HG03558 (cell line): ENCODE measurements around the gene HMBS.
"Not testable (repeated sequence)": the region's sequence is repeated elsewhere in the genome, so short reads cannot be mapped to it uniquely, and the experiment has no call there.

Source experiments
- ATAC-seq: cut with Tn5 transposase; IDR thresholded peaks from one replicate; pipeline ENCODE4 v1.9.1; 2021; ENCODE audit warnings: moderate number of reproducible peaks; ENCODE audit not compliant: unreplicated experiment; ENCODE audit errors: extremely low read depth

HMBS gene

DNA sequence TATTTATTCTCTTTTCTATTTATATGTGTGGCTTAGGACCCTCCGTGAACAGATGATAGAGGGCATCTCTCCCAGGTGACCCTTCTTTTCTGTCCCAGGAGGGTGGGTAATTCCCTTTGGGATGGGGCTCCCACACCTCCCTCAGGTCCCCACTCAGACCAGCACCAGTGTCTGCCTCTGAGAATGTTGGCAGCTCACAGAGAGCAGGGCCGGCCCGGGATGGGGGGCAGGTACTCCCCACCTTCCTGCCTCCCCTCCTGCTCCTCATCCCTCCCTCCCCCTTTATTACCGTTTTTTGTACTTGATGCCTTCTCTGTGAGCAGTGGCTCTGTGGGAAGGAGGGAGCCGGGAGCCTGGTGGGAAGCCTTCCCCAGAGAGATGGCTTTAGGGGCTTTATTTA, 31.9 kb downstream of the HMBS start:
- no peak for ATAC-seq

GRCh38 chr11:119117004-119117706, 32.5 kb downstream of the HMBS start:
- ATAC-seq: no peak

- no peak for ATAC-seq
Measured at GRCh38 chr11:119118227-119118626, 33.5 kb downstream of the HMBS start.

GRCh38 chr11:119118946-119119345, 34.3 kb downstream of the HMBS start:
- no peak for ATAC-seq

GRCh38 chr11:119120639-119121007, 35.9 kb downstream of the HMBS start:
- no peak for ATAC-seq

- ATAC-seq: peak; percentile 89
Measured at GRCh38 chr11:119121008-119121810, 36.5 kb downstream of the HMBS start, which contains the start of gene HINFP. Gene HINFP (plus strand): TSS chr11:119121580. CDS start chr11:119126945, 5,365 bp downstream.

GRCh38 chr11:119121811-119122124, 37.1 kb downstream of the HMBS start:
- ATAC-seq: no peak

GRCh38 chr11:119125821-119126220, 41.1 kb downstream of the HMBS start:
- no peak for ATAC-seq

DNA sequence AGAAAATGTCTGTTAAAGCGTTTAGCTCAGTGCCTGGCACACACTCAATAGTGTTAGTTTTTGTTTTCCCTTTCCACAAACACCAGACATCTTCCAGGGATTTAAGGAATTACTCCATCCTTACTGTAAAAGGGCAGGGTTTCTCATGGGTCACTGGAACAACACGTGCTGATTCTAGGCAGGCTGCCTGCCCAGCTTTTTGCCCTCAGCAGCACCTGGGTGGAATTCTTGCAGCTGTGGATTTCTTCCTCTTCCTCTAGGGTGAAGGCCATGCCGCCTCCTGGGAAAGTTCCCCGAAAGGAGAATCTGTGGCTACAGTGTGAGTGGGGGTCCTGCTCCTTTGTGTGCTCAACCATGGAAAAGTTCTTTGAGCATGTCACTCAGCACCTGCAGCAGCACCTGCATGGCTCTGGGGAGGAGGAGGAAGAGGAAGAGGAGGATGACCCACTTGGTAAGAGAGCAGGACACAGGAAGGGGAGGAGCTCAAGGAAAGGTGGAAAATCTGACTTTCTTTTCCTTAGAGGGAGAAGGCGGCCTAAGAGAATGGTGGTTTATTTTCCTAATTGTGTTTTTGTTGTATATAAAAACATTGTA, 42.1 kb downstream of the HMBS start:
- no peak for ATAC-seq

DNA sequence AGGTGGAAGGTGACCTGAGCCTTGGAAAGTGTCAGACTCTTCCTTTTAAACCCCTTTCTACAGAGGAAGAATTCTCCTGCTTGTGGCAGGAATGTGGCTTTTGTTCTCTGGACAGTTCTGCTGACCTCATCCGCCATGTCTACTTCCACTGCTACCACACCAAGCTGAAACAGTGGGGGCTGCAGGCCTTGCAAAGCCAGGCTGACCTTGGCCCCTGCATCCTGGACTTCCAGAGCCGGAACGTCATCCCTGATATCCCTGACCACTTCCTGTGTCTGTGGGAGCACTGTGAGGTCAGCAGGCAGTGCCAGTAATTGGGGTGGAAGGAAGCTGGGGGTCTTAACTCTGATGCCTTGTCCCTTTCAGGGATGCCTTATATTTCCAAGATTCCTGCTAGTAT, 46.0 kb downstream of the HMBS start:
- ATAC-seq: no peak

GRCh38 chr11:119134389-119134978, 49.8 kb downstream of the HMBS start:
- no peak for ATAC-seq

DNA sequence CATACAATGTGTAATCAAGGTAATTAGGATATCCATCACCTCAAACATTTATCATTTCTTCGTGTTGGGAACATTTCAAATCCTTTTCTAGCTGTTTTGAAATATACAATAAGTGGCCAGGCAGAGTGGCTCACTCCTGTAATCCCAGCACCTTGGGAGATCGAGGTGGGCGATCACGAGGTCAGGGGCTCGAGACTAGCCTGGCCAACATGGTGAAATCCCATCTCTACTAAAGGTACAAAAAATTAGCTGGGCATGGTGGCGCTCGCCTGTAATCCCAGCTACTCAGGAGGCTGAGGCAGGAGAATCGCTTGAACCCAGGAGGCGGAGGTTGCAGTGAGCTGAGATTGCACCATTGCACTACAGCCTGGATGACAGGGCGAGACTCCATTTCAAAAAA, 54.6 kb downstream of the HMBS start:
- not testable (repeated sequence) for ATAC-seq
